A549 (cell line): ENCODE results near the gene RTP5. TPM values are rescaled to one million over a fixed set of nuclear protein-coding genes. Genes with fewer than 3 reads are reported as not detected.

ENCODE experiments used
- ATAC-seq, 2 experiments: fragments of 200-7000 bp in 1 of 2; fragments of >200 bp in 1 of 2; cut with Nextera tagmentation in 1 of 2; cut with Tn5 transposase in 1 of 2; 3 replicates each; pipeline versions ENCODE4 v1.8.0 to v1.9.1; 2018 to 2020; ENCODE audit warnings: mild to moderate bottlenecking in 1 of 2, moderate library complexity in 1 of 2
- CTCF ChIA-PET: fragments of 300-600 bp; sonication (Branson Sonifier 250); formaldehyde crosslinking; extraction: SDS; loops from one replicate; lab custom pipeline; 2021; ENCODE audit warnings: antibody characterized with exemption, inconsistent platforms; lab: Yijun Ruan, JAX
- POLR2A ChIA-PET: fragments of 350-600 bp; formaldehyde crosslinking; extraction: SDS; loops from one replicate; lab custom pipeline; 2021; ENCODE audit warnings: antibody characterized with exemption, inconsistent platforms; lab: Yijun Ruan, JAX
- DNase-seq, 2 experiments: peaks; one replicate each; pipeline versions ENCODE4 v3.0.0 to v3.0.0-alpha.2; 2011 to 2016; ENCODE audit warnings: low read depth in 1 of 2, low spot score in 1 of 2
- FAIRE-seq: peaks from 2 replicates; lab custom pipeline; 2011; peaks lifted over from hg19 to GRCh38; lab: Jason Lieb, UNC
- H3K27ac ChIP-seq, 2 experiments: fragments of >200 bp; sonication (Bioruptor Twin); formaldehyde crosslinking; 3 replicates each; pipeline ENCODE4 v1.5.1; 2016 to 2017
- H3K4me1 ChIP-seq: fragments of >200 bp; sonication (Bioruptor Twin); formaldehyde crosslinking; 3 replicates; pipeline ENCODE4 v1.6.1; 2016
- H3K4me2 ChIP-seq: fragments of >200 bp; sonication (Bioruptor Twin); formaldehyde crosslinking; 3 replicates; pipeline ENCODE4 v1.6.1; 2016
- H3K4me3 ChIP-seq: fragments of >200 bp; sonication (Bioruptor Twin); formaldehyde crosslinking; 3 replicates; pipeline ENCODE4 v1.5.1; 2016
- H3K9me3 ChIP-seq: fragments of >200 bp; sonication (Bioruptor Twin); formaldehyde crosslinking; 3 replicates; pipeline ENCODE4 v1.6.1; 2016
- BHLHE40 ChIP-seq: IDR thresholded peaks from 2 replicates; pipeline ENCODE4 v1.6.1; 2012; ENCODE audit warnings: low read depth, low read length, inconsistent platforms
- CBX8 ChIP-seq: fragments of 200-600 bp; sonication (generic); IDR thresholded peaks from 2 replicates; pipeline ENCODE4 v1.6.1; 2016
- CEBPB ChIP-seq, 2 experiments: fragments of >200 bp in 1 of 2; sonication (Bioruptor Twin) in 1 of 2; formaldehyde crosslinking in 1 of 2; IDR thresholded peaks; 2 replicates each; pipeline ENCODE4 v1.6.1; 2012 to 2016
- EHMT2 ChIP-seq: fragments of 200-600 bp; sonication (generic); IDR thresholded peaks from 2 replicates; pipeline ENCODE4 v1.6.1; 2016; ENCODE audit warnings: antibody characterized with exemption, low read depth, mild to moderate bottlenecking, moderate library complexity
- EP300 ChIP-seq, 2 experiments: fragments of >200 bp; sonication (Bioruptor Twin); formaldehyde crosslinking; IDR thresholded peaks; 2 replicates in 1 of 2; 3 replicates in 1 of 2; pipeline ENCODE4 v1.6.1; 2016 to 2017
- ESRRA ChIP-seq: fragments of 150-350 bp; IDR thresholded peaks from 2 replicates; pipeline ENCODE4 v1.6.1; 2014; ENCODE audit warnings: mild to moderate bottlenecking, low read length, borderline replicate concordance
- GATA3 ChIP-seq: IDR thresholded peaks from 2 replicates; pipeline ENCODE4 v1.6.1; 2012; ENCODE audit warnings: borderline replicate concordance
- HDAC2 ChIP-seq: fragments of 200-600 bp; sonication (generic); IDR thresholded peaks from 2 replicates; pipeline ENCODE4 v1.6.1; 2016
- HEYL ChIP-seq: fragments of 250-450 bp; sonication (Bioruptor Pico); IDR thresholded peaks from 2 replicates; pipeline ENCODE4 v1.8.0; 2021; ENCODE audit warnings: mild to moderate bottlenecking, moderate library complexity
- HOXB5 ChIP-seq: fragments of 250-450 bp; sonication (Bioruptor Pico); IDR thresholded peaks from 2 replicates; pipeline ENCODE4 v1.5.0; 2020; ENCODE audit warnings: mild to moderate bottlenecking, moderate library complexity
- JUN ChIP-seq, 2 experiments: fragments of >200 bp; sonication (Bioruptor Twin); formaldehyde crosslinking; IDR thresholded peaks; 2 replicates in 1 of 2; 3 replicates in 1 of 2; pipeline ENCODE4 v1.6.1; 2016 to 2017
- KDM5A ChIP-seq: fragments of 200-600 bp; sonication (generic); IDR thresholded peaks from 2 replicates; pipeline ENCODE4 v1.6.1; 2016; ENCODE audit warnings: antibody characterized with exemption, mild to moderate bottlenecking
- MAZ ChIP-seq: fragments of 150-350 bp; IDR thresholded peaks from 2 replicates; pipeline ENCODE4 v1.6.1; 2014; ENCODE audit warnings: antibody characterized with exemption, low read depth, low read length, borderline replicate concordance
- MYC ChIP-seq: IDR thresholded peaks from 2 replicates; pipeline ENCODE4 v1.6.1; 2012; ENCODE audit warnings: mild to moderate bottlenecking, inconsistent platforms, low read length, improper control_type of control experiment, borderline replicate concordance
- NPAS2 ChIP-seq: fragments of 250-450 bp; sonication (Bioruptor Pico); IDR thresholded peaks from 2 replicates; pipeline ENCODE4 v1.8.0; 2022; ENCODE audit warnings: mild to moderate bottlenecking, moderate library complexity, borderline replicate concordance
- NR3C1 ChIP-seq: fragments of >200 bp; sonication (Bioruptor Twin); formaldehyde crosslinking; IDR thresholded peaks from 3 replicates; pipeline ENCODE4 v1.6.1; 2017
- POLR2AphosphoS2 ChIP-seq: conservative IDR thresholded peaks from 2 replicates; pipeline ENCODE4 v1.6.1; 2012; ENCODE audit warnings: low read length, improper control_type of control experiment, inconsistent platforms
- RCOR1 ChIP-seq: fragments of 150-350 bp; IDR thresholded peaks from 2 replicates; pipeline ENCODE4 v1.6.1; 2014; ENCODE audit warnings: antibody characterized with exemption, low read length, low read depth
- RFX5 ChIP-seq: fragments of 450-650 bp; IDR thresholded peaks from 2 replicates; pipeline ENCODE4 v1.7.1; 2014; ENCODE audit warnings: antibody characterized with exemption, mild to moderate bottlenecking, moderate library complexity
- SMC3 ChIP-seq: fragments of >200 bp; sonication (Bioruptor Twin); formaldehyde crosslinking; IDR thresholded peaks from 3 replicates; pipeline ENCODE4 v1.6.1; 2018; ENCODE audit warnings: inconsistent platforms
- SREBF2 ChIP-seq: fragments of 450-650 bp; IDR thresholded peaks from 2 replicates; pipeline ENCODE4 v1.6.1; 2014; ENCODE audit warnings: mild to moderate bottlenecking, moderate library complexity
- TFCP2L1 ChIP-seq: fragments of 250-450 bp; sonication (Bioruptor Pico); IDR thresholded peaks from 2 replicates; pipeline ENCODE4 v1.5.0; 2021; ENCODE audit warnings: mild to moderate bottlenecking
- ZNF302 ChIP-seq: fragments of 250-450 bp; sonication (Bioruptor Pico); IDR thresholded peaks from 2 replicates; pipeline ENCODE4 v1.9.0; 2021; ENCODE audit warnings: inconsistent platforms, mild to moderate bottlenecking, moderate library complexity
- WGBS: methylation state at CpG from one replicate; pipeline ENCODE4 v1.1.6; 2017; ENCODE audit errors: missing lambda C conversion rate; 5-methylcytosine and 5-hydroxymethylcytosine counted together
- polyA plus RNA-seq, 4 experiments: library from polyadenylated mRNA; depleted of rRNA in 3 of 4; stranded (reverse); fragments of >200 nt; fragmentation: RNase III in 1 of 4; extraction: RNeasy Plus Mini Kit Qiagen cat#74134 plus additional on column Dnase treatment in 1 of 4; gene quantifications; 2 replicates in 3 of 4; 3 replicates in 1 of 4; pipeline ENCODE4 v1.2.3, GENCODE V29; 2011 to 2017
- TF ChIP-seq, protein P1 (sequence below): IDR thresholded peaks from 2 replicates; pipeline ENCODE4 v1.6.1; 2012
- TF ChIP-seq, protein P2 (sequence below): fragments of >200 bp; sonication (Bioruptor Twin); formaldehyde crosslinking; IDR thresholded peaks from 3 replicates; pipeline ENCODE4 v1.5.1; 2016
- TF ChIP-seq, protein P3 (sequence below): fragments of 250-450 bp; sonication (Bioruptor Pico); IDR thresholded peaks from 2 replicates; pipeline ENCODE4 v1.5.0; 2020; ENCODE audit warnings: low read depth, mild to moderate bottlenecking, moderate library complexity

The RTP5 gene
- polyA plus RNA-seq, 2 of the 4 experiments (the other 2 are of a cell fraction): not detected

DNA sequence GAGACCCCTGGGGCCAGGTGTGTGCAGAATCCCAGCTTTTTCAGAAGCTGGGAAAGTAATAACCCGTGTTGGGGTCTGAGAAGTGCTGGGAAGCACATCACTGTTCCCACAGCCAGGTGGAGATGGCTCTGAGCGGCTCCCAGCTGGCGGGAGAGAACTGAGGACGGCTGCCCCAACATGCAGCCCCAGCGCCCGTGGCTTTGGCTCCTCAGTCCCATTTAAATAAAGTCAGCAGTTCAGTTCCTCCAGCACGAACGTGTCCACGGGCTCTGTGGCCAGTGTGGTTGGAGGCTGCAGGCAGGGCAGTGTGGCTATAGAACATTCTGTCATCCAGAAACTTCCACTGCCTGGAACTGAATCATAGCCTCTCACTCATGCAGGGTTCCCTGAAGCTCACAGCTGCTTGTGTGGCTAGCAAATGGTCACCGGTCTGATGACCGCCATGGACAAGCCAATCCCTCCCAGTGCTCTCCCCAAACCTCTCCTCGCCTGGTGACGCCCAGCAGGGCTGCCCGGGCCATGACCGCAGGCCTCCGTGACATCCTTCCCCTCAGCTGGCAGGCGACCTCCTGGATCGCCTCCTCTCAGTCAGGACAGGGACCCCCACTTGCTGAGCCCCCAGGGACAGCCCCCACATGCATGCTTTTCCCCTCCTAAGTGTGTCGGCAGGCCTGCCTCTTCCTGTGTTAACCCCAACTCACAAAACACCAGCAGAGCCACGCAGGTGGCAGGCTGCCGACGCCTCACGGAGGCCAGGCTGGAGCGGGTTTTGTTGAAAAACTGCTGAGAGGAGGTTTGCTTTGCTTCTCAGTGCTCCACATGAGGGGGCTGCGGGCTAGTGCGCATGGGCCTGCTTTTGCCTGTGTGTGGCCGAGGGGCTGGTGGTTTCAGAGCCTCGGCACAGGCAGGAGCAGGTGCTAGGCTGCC is 1.3 kb downstream of the RTP5 start:
- ChIA-PET CTCF (no interaction called here), POLR2A (no interaction called here)
- ATAC-seq (no peak), FAIRE-seq (no peak), DNase-seq (no peak)
- no peak overlapping the region for H3K27ac ChIP-seq
- peaks cover 11% of the 10 kb centered on the region; the same call in 2 of the 3 replicates for H3K4me1 ChIP-seq
- no peak overlapping the region for H3K4me2 ChIP-seq
- H3K4me3 ChIP-seq: no peak overlapping the region
- 0 out of 3 replicates have a peak, but pooled peaks cover 6% of the 10 kb centered on the region for H3K9me3 ChIP-seq
- TF ChIP-seq HEYL (CRISPR knock-in tag) (no peak), BHLHE40 (no peak), POLR2AphosphoS2 (no peak), ZNF302 (CRISPR knock-in tag) (no peak), MYC (no peak), NR3C1 (no peak), SREBF2 (no peak), ESRRA (no peak), HOXB5 (CRISPR knock-in tag) (no peak), NPAS2 (no peak), CBX8 (no peak), SMC3 (no peak)
- WGBS: 77% methylated on average over 10 of the region's 28 CpGs

DNA sequence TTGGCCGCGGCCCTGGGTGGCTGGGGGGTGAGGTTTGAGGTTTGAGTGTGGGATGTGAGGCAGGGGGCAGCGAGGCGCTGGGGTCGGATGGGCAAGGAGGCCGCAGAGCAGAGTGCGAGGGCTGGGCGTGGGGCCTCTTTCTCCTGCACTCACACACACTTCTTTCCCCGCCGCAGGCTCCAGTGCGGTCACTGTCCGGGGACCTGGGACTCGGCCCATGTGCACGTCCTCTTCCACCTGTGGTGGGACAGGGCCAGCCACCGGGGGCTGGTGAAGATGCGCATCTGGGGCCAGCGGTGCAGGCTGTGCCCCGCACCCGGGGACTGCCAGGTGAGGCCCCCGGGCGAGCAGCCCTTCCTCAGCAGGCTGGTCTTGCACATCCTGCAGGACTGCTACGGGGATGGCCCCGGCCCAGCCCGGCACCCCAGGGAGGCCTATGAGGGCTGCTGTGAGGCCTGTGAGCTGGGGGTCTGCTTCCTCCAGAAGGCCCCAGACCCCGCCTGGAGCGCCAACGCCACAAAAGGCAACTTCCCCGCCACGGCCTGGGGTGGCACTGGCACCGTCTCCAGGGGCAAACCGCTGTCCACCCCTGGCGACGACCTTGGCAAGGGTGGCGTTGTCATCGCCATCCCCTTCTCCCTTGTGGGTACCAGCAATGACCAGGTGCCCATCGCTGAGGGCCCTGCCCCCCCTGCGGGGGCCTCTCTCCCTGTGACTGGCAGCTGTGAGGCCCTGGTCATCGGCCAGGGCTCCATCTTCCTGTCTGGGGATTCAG is 2.2 kb downstream of the RTP5 start:
- no peak overlapping the region for H3K4me2 ChIP-seq
- H3K27ac ChIP-seq: no peak overlapping the region
- ChIA-PET POLR2A (no interaction called here), CTCF (no interaction called here)
- TF ChIP-seq RFX5 (no peak), KDM5A (no peak), GATA3 (no peak), RCOR1 (no peak), TFCP2L1 (CRISPR knock-in tag) (no peak), CEBPB (IDR thresholded peaks at IDR 0.05) (no peak), EHMT2 (no peak), MAZ (no peak), EP300 (IDR thresholded peaks at IDR 0.05) (no peak), CBX8 (no peak), HOXB5 (CRISPR knock-in tag) (no peak), NPAS2 (no peak), HEYL (CRISPR knock-in tag) (no peak), JUN (IDR thresholded peaks at IDR 0.05) (no peak), HDAC2 (no peak)
- TF ChIP-seq, protein P1, sequence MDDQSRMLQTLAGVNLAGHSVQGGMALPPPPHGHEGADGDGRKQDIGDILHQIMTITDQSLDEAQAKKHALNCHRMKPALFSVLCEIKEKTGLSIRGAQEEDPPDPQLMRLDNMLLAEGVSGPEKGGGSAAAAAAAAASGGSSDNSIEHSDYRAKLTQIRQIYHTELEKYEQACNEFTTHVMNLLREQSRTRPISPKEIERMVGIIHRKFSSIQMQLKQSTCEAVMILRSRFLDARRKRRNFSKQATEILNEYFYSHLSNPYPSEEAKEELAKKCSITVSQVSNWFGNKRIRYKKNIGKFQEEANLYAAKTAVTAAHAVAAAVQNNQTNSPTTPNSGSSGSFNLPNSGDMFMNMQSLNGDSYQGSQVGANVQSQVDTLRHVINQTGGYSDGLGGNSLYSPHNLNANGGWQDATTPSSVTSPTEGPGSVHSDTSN: no peak
- TF ChIP-seq, protein P2, sequence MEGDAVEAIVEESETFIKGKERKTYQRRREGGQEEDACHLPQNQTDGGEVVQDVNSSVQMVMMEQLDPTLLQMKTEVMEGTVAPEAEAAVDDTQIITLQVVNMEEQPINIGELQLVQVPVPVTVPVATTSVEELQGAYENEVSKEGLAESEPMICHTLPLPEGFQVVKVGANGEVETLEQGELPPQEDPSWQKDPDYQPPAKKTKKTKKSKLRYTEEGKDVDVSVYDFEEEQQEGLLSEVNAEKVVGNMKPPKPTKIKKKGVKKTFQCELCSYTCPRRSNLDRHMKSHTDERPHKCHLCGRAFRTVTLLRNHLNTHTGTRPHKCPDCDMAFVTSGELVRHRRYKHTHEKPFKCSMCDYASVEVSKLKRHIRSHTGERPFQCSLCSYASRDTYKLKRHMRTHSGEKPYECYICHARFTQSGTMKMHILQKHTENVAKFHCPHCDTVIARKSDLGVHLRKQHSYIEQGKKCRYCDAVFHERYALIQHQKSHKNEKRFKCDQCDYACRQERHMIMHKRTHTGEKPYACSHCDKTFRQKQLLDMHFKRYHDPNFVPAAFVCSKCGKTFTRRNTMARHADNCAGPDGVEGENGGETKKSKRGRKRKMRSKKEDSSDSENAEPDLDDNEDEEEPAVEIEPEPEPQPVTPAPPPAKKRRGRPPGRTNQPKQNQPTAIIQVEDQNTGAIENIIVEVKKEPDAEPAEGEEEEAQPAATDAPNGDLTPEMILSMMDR: no peak
- TF ChIP-seq, protein P3, sequence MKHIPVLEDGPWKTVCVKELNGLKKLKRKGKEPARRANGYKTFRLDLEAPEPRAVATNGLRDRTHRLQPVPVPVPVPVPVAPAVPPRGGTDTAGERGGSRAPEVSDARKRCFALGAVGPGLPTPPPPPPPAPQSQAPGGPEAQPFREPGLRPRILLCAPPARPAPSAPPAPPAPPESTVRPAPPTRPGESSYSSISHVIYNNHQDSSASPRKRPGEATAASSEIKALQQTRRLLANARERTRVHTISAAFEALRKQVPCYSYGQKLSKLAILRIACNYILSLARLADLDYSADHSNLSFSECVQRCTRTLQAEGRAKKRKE (CRISPR knock-in tag): no peak
- H3K4me3 ChIP-seq: no peak overlapping the region
- peaks cover 11% of the 10 kb centered on the region; the same call in 2 of the 3 replicates for H3K4me1 ChIP-seq
- ATAC-seq: no peak
- WGBS: 85% methylated on average over 26 of the region's 38 CpGs
- FAIRE-seq: no peak
- 0 out of 3 replicates have a peak, but pooled peaks cover 6% of the 10 kb centered on the region for H3K9me3 ChIP-seq
- no peak for DNase-seq
